Measurements from ENCODE around the gene PKP2.
A peak's percentile ranks its signal among the peaks of the same experiment; 100 is the strongest.

Gene PKP2

DNA sequence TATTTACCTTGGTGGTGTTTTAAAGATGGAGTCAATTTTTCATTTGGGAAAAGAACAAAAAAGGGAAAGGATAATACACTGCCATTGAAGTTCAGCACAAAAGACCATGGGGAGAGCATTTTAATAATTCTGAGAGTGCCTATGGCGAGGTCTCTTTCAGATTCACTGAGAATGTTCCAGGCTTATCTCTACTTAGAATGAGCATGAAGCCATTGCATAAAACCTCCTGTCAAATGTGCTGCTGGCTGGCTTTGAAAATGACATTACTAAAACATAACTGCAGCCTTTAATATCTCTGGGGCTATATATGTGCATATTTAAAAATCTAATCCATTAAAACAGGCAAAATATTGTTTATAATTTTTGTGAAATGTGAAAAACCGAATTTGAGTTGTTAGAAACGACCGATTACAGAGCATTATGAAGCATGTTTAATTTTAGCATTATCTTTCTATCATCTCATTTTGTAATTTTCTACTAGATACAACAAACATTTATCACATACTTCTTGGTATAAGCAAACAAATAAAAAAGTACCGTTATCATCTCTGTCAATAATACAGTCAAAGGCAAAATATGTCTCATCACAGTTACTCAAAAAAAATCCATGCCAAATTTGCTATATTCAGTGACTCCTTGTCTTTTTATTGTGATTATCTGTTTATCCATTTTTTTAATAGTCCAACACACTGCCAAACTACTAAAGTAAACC lies 95.2 kb downstream of the PKP2 start:
- no peak for DNase-seq

GRCh38 chr12:32794281-32794680 lies 102.3 kb downstream of the PKP2 start:
- DNase-seq, result no peak

DNA sequence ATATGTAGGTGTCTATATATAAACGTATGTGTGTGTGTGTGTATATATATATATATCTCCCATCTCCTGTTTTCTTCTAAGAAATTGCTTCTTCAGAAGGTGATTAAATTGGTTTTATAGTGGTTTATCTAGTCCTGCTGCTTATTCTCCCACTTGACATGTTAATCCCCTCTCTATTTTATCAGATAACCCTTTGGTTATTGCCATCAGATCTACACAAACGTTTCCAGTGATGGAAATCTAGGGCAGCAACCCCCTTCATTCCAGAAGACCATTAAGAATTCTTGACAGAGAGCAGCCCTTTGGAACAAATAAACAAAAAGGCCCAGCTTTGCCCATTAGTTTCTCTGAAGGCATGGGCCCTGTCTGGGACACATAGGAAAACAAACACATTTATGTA lies 106.7 kb downstream of the PKP2 start:
- no peak for DNase-seq

- no peak for DNase-seq
These were observed 107.1 kb downstream of the PKP2 start for GRCh38 chr12:32789446-32789845.

DNA sequence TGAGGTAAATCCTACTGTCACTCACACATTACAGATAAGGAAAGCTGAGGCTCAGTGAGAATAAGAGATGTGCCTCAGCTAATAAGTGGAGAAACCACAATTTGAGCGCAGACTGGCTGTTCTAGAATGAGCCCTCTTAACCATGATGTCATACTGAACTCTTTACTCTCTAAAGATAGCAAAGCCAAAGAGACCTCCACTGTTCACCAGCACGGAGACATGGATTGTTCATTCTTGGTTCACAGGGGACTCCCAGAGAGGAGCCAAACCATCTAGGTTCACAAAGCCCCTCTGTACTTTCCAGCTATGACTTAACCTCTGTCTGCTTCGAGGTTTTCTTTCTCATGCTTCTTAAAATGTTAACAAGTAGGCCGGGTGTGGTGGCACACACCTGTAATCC lies 108.2 kb downstream of the PKP2 start:
- DNase-seq, result no peak

DNA sequence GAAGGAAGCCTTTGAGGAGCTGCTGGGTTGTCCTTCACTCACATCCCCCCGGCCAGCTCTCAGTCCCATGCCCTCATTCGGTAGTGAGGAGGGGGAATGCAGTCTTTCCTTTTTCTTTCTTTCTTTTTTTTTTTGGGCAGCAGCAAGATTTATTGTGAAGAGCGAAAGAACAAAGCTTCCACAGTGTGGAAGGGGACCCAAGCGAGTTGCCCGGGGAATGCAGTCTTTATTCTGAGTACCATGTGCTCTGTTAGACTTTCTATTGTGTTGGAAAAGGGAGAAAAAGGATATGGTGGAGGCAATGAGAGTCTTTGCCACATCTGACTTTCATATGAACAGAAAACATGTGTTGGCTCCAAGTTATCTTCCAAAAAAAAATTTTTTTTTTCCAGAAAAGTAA lies 111.0 kb downstream of the PKP2 start:
- DNase-seq, result no peak

DNA sequence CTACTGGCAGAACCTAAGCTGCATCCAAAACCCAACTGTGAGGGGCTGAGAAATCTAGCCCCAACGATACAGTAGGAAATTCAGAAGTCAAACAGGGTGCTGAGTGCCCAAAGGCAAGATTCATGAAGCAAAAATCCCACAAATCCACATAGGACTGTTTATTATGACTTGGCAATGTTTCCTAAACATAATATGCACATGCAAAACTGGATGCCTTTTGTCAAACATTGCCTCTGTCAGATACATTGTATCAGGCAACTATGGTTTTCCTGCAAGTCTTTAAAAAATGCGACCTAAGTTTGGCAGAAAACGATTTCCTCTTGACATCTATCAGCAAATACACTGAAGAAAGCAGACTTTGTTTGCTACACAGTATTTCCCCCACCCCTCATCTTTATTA lies 113.5 kb downstream of the PKP2 start:
- DNase-seq, result no peak

DNA sequence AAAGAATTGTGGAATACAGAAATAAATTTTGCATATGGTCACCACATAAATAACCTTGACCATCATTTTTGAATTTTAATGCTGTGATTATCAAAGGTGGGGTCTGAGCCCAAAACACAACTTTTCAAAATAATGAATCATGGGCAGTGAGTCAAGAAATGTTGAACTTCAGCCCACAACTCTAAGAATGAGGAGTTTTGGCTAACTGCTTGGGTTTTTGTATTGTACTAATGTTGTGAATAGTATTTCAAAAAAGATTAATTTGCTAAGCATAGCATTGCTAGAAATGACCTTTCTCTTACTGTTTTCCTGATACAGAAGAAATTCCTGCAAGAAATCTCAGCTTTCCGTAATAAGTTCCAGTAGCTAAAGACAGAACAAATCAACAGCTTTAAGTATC lies 116.5 kb downstream of the PKP2 start:
- no peak for DNase-seq

GRCh38 chr12:32777691-32778175 lies 118.8 kb downstream of the PKP2 start:
- DNase-seq, result no peak

- no peak for DNase-seq
These were observed 119.4 kb downstream of the PKP2 start for GRCh38 chr12:32777159-32777558.

DNA sequence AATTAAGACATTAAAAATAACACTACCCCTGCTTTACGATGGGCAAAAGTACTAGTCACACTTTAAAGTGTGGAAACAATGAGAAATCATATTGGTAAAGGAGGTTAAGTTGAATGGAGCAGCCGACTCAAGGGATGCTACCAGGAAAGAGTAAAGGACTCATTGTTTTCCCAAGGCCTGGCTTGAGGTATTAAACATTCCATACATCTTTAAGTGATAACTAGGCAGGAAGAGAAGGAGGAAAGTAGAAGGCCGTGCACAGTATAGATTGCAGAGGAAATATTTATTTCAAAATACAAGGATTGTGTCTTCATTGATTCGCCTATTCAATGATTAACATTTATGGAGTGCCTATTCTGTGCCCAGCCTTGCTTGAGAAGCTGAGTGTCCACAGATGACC lies 120.3 kb downstream of the PKP2 start:
- no peak for DNase-seq

GRCh38 chr12:32773691-32774090 lies 122.9 kb downstream of the PKP2 start:
- DNase-seq, result no peak

- no peak for DNase-seq
These were observed 126.4 kb downstream of the PKP2 start for GRCh38 chr12:32770141-32770540.

DNA sequence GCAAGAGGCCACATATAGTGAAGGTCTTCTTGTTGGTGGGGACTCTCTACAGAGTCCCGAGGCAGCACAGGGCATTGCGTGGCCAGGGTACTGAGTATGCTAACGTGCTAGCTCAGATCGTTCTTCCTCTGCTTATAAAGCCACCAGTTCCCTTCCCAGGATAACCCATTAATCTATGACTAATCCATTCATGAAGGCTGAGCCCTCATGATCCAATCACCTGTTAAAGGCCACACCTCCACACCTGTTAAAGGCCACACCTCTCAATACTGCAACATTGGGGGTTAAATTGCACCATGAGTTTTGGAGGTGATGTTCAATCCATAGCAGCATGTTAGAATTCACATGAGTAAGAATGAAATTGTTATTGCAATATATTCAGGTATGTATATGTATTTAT lies 128.1 kb downstream of the PKP2 start:
- DNase-seq, result no peak

- DNase-seq, result peak; percentile 97
These were observed 130.7 kb downstream of the PKP2 start for GRCh38 chr12:32765906-32766305.

DNA sequence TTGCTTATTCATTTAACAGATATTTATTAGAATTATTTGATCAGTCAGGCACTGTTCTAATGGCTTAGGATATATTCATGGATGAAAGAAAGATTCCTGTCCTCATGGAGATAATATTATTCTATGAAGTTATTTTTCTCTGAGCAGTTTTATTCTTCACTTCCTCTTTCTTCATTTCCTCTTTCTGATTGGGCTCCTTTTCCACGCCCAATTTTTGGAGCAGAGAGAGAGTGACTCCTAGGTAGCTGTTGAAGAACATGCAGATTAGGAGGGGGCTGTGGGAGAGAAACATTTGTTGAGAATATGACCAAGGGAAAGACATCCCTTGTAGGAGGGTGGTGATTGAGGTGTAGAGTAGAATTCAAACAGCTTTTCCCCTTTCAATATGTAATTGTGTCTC lies 134.9 kb downstream of the PKP2 start:
- no peak for DNase-seq

GRCh38 chr12:32757157-32757556 lies 139.4 kb downstream of the PKP2 start:
- DNase-seq, result no peak

DNA sequence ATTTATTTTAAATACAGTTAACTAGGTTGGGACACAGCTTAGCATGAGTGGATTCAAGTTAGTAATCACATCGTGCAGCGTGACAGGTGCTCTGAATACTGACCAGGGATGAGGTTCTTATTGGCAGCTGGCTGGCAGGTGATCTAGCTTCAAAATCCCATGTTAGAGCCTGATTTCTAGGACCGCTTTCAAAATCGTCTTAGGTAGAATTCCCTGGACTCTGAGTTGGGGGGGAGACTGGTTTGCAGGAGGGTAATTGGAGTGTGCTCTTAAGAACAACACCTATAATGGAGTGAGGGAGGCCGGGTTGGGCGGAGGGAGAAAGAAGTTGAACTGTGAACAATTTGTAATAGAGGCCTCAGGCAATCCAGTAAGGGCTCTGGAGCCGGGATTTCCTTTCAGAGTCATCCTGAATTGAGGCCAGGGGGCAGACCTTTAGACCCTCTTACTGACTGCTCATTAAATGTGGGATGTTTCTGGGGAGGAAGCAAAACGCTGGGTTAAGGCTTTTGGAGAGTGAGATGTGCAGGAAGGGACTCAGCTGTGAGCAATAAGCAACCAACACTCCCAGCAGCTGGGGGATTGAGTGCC lies 140.0 kb downstream of the PKP2 start:
- DNase-seq, result peak; percentile 55

DNA sequence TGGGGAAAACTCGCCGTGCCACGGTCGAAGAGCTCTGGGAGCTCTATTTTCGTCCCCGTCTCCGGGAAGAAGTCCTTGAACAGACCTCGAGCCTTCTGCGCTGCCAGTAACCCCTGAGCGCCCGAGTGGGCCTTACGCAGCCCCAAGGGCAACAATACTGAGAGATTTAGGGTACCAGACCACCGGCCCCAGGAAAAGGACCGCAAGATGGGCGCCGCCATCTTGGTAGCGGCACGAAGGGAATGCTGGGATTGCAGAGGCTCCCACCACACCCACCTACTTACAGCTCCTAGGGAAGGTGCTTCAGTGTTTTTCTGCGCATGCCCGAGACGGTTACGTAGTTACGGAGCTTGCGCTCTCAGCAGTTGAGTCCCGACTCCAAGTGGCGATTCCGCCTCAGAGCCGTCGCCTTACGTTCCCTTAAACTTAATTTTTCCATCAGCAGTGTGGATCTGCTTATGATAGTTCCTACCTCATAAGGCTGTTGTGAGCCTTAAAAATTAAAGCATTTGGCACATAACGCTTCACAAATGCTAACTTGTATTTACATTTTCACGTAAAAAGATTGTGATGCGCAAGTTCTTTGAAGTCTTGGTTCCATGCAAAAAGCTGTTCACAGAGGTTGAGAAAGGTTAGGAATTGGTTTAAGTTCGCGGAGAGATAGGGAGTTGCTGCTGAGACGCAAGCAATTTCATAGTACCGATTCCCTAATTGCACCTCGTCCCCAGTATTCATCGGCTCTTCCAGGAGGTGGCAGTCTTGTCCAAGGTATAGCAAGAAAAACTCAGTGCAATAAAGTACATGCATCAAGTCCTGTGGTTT lies 140.7 kb downstream of the PKP2 start, which contains the start of gene YARS2:
TSS of gene YARS2 (minus strand) at position 244 of the 822 bp plus-strand sequence. CDS start at position 221, 23 bp downstream.
- DNase-seq, result peak; percentile 99

GRCh38 chr12:32755051-32755653 lies 141.4 kb downstream of the PKP2 start:
- peak; percentile 50 for DNase-seq

DNA sequence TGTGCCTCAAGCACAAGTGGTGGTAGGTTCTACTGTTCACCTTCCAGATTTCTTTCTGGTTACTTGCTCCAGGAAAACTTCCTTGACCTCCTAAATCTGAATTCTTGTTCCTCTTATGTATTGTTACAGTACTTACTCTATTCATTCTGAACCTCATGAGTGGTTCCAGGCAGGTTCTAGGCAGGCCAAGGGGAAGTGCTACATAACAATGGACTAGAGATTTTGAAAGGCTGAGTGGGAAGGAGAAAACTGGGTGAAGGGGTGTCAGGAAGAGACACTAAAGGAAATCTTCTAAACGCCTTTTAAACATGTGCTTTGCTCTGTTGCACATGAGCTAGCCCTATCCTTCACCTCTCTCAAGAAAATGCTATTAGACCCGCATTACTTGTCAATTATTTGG lies 142.5 kb downstream of the PKP2 start:
- no peak for DNase-seq

DNA sequence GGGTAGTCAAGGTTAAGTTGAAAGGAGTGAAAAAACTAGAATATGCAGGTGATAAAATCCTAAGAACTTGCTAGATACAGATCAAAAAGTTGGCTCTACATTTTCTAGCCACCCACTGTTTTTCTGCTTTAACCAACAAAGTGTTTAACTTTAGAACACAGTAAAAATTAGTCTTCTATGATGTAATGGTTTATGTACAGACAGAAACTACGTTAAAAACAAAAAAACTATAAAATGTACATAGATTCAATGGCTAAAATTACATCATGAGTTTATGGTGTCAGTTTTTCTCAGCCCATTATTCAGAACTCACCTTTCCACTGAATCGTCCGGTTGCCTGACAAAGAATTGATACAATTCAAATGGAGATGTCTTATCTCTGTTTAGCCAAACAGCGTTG lies 143.0 kb downstream of the PKP2 start:
- DNase-seq, result no peak

DNA sequence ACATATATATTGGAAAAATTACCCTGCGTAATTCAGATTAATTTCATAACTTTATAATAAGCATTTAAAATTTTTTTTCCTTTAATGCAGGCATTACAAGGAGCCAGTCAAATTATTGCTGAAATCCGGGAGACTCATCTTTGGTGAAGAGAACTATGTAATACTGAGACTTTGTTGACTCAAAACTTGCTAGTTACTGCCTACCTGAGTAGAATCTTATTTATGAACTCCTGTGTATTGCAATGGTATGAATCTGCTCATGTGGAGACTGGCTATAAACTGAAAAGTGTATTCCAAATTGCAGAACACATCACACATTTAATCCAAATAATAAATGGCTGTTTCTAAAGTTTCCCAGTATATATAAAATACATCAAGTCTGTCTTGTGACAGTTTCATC lies 153.3 kb downstream of the PKP2 start:
- DNase-seq, result no peak
